NCI-H524 treated with DMSO at 0.1 percent for 48 hours (cell line): ENCODE results near the gene PTGDR2.
A peak's percentile ranks its signal among the peaks of the same experiment; 100 is the strongest.

Source experiments
- DNase-seq: peaks from one replicate; lab custom pipeline; 2025; lab: John Stamatoyannopoulos, UW

PTGDR2 gene

DNA sequence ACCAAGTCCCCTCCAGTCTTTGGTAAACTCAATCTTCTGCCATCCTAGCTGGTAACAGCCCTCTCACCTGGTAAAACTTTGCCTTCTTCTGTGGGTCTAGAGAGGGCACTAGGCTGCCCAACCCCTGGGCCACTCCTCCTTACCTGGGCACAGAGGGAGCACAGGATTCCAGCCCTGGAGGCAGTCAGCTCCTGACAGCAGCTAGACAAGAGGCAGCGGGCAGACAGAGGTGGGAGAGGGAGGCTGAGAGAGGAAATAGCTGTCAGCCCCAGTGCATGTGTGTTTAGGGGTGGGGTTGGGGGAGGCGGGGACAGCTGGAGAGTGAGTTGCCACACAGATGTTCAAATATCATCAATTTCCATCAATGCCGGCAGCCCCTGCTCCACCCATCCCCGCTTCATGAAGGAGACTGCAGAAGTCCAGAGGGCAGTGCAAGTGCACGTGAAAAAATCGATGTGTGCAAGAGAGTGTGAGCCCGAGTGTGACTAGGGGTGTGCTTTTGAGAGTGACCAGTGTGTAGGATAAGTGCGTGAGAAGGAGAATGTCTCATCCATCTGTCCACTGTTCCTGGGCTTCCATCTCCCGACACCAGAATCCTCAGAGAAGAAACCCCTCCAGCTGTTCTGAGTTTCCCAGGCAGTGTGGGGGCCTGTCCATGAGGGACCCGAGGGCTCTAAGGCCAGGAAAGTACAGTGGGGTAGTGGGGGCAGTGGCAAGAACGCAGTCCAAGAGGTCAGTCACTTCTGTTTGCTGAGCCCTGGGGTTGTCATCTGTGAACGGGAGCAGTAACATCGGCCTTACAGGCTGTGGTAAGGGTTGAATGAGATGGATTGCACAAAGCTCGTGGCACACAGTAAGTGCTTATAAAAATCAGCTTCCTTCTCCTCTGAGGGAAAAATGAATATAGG, at the start of gene PTGDR2:
Gene PTGDR2, minus strand, starts transcription at position 225 of the 908 bp plus-strand sequence. CDS start 2,228 bp downstream, outside the sequence.
- DNase-seq: no peak

DNA sequence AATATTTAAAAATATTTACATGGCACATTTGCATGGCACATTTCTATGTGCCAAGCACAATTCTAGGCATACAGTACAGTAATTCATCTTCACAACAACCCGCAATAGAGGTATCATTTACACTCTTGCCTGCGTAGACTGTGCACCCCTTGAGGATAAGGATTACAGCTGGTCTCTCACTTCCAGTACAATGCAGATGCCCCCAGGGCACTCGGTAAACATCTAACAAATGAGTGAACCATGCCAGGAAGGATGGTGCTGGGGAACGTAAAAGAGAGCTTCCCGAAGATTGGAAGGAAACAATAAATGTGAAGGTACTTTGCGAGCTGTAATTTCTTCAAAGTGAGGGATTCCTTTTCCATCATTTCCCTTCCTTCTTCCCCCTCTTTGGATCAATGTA, 49.3 kb upstream of the PTGDR2 start:
- no peak for DNase-seq

DNA sequence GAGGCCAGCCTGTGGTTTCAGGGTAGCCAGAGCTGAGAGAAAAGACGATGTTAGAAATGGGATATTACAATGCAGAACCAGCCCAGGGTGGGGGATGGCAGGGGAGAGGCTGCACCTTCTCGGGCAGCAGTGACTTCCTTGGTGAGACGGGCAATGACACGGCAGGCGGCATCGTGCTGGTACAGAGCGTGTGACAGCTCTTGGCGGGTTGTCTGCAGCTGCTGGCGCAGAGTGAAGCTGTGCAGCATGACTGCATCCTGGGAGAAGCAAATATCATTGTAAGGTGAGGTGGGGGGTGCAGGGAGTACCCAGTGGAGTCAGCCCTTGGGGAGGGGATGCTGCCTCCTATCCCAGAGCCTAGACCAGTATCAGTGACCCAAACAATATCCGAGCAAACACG, 46.9 kb upstream of the PTGDR2 start:
- DNase-seq: no peak

DNA sequence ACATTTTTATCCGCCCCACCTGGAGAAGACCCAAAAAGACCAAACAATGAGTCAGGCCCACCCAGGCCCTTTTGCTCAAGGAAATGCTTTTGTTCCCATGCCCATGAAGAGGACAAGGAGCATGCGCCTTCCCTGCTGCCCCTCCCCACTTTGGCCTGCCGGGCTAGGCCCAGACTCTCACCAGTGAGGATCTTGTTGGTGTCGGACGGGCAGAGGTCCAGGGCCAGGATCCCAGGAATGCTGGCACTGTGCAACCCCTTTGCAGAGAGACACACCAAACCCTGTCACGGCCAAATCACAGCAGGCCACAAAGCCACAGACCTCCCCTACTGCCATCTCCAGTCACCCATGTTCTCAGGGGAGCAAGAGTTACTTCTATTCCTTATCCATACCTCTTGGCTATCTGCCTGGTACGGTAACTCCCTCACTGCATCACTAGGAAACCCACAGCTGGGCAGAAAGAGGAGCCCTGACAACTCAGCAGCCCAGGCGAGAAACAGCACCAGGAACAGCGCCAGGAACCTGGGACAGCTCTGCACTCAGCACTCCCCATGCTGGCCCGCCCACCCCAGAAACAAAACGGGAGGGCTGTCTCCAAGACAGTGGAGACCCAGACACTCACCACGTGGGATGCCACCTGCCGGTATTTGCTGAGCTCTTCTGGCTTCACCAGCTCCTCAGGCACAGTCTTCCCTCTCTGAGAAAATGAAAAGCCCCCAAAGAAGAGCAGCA, 45.1 kb upstream of the PTGDR2 start:
- DNase-seq: no peak

DNA sequence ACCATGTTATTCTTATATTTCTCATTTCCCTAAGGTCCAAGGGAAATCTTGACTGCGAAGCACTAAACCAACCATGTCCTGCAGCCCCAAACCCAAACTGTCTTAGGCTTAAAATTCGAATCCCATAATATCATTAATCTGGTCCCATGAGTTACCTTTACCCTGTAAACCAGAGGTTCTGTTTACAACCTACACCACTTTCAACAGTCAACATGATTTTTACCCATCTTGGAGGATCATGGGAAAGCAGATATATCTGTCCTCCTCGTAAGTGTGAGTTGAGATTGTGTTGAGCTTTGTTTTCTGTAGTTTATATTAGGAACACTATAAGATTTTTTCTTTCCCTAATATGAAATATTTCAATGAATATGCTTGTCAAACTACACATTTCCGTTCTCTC, 44.2 kb upstream of the PTGDR2 start:
- no peak for DNase-seq

DNA sequence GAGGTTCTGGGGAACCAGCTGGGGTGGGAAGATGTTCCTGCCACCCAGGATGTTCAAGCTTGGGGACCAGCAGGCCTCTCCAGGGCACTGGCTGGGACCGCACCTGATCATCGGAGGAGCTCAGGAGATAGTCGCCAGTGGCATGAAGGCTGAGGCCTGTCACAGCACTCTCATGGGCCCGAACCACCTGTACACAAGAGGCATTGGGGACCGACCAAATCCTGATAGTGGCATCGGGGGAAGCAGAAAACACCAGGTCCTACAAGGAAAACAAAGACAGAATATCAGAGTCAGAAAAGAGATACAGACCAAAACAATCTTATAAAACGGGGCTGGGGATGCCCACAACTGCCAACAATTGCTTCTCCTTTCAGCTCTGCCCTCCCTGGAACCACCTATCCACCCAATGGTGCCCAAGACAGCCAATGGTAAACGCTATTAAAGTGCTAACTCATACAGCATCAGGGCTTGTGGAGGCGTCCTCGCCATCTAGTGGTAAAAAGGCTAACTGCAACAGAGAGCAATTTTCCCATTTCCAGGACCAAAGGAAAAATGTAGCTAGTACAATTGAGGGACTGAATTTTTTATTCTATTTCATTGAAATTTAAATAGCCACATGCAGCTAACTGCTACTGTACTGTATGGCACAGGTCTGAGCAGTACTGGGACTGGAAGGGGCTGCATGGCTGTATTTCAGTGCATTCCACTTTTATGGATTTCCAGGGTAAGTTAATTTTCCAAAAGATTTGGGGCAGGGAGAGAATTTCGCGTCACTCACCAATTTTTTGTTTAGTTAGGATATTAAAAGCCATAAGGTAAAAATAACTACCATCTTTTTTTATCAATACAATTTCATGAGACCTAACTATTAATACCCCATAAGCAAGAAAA, 43.5 kb upstream of the PTGDR2 start:
- DNase-seq: no peak

DNA sequence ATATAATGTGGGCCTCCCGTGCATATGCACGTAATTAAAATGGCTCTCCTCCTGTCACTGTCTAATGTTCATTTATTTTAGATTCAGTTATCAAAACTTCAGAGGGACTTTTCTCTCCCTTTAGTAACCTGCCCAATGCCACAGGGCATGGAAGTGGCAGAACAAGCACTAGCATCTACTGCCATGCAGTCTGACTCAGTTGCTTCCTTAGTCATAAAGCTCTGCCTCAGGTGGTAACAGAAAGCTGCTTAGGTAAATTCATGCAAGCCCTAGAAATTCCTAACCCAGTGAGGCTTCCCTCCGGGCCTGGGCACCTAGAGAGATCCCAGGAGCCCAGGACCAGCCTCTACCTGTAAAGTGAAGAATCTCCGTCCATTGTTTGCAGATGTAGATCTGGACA, 41.7 kb upstream of the PTGDR2 start:
- no peak for DNase-seq

DNA sequence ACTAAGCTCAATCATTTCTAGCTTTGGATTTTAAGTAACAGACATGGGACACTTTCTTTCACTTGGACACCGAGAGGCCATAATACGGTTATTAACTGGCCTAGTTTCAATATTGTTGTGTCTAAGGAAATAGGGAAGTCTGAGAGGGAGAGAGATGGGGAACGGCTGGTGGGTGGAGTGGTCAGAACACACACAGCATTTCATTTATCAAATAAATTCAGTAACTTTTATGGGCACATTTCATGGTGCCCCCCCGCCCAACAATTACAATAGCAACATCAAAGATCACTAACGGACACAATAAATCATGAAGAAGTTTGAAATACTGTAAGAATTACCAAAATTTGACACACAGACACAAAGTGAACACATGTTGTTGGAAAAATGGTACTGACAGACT, 39.9 kb upstream of the PTGDR2 start:
- DNase-seq: no peak

DNA sequence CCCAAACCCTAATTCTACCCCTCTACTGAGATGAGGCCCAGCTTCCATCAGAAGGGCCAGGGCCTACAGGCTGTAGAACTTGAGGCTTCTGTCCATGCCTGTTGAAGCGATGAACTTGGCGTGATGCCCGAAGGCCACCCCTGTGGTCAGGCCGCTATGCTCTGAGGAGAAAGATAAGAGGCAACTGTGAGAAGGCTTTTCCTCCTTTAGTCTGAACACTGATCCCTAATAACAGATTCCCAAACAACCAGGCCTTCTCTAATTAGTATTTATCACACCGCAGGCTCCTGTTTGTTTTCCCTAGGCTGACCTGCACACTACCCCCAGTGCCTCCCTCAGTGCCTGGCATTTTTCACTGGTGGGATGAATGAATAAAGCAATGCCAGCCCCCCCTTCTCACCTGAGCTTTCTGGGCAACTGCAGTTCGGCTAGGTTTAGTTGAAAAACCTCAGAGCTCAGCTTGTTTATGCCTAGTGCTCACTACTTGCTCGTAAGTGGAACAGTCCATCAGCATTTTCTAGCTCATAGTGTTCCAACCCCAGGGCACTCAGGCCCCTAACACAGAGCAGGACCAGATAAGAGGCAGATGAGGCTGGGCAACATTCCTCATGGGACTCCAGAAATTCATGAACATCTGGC, 35.5 kb upstream of the PTGDR2 start:
- no peak for DNase-seq

DNA sequence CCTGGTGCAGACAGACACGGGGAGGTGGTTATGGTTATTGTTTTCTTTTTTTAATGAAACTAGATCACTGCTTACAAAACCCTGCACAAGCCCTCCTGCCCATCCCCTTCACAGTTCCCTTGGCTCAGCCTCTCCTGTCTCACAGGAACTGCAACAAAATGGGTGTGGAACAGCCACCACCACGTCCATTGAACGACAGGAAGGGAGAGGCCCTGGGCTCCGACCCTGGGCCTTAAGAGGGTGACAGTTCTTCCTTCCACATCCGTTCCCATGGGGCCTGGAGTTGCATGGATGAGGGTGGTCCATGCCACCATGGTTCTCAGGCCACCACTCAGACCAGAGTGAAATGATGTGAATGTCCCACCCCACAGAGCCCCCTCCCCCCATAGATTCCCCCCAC, 34.9 kb upstream of the PTGDR2 start:
- DNase-seq: no peak

DNA sequence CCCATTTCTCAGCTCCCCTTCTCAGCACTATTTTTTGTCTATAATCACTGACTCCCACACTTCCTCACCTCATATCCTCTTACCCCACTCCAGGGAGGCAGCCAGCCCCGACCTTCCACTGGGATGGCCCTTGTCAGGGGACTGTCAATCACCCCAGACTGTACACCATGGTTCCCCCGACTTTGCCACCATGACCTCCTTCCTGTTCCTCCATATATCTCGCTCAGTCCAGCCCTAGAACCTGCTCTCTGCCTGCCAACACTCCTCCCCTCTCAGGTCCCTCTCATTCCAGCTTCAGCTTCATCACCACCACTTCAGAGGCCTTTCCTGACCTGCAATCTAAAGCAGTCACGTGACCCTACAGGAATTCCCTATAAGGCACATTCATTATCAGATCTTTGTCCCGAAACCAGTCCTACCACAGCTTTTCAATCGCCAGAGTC, 34.1 kb upstream of the PTGDR2 start:
- no peak for DNase-seq

DNA sequence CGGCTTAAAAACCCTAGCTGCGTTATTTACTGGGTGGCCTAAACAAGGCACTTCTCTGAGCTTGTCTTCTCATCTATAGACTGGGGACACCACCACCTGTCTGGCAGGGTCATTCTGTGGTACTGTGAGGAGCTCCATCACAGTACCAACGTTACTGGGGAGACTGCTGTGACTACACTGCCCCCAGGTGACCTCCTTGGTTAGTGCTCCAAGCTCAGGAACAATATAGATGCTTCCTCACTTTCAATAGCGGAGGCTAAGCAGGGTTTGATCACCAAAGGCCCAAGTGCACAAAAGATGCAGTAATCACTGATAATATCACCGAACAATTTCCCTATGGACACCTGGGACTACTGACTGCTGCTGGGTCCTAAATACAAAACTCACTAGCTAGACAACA, 31.8 kb upstream of the PTGDR2 start:
- peak; percentile 35 for DNase-seq

DNA sequence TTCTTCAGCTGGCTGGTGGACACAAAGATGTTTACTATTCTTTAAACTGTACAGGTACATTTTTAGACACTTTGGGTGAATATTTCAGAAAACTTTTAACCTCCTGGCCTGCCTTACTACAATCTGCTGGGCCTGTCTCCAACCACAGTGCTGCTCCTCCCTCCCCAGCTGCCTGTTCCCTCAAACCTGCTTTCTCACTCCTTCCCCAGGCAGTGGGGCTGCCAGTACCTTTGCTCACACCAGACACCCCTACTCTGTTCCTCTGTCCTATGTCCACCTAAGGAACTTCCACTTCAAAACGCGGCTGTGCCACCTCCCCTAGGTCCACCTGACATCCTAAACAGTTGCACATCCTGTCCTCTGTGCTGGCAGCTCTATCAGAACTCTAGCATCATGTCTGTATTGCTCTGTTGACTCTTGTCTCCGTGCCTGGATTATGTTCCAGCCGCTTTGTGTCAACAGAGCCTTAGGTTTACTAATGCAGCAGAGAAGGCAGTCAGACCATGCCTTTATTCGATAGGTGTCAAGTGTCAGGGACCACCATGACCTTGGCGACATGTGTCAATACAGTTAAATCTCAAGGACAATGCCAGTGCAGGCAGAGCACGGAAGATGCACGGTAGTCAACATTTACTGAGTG, 25.0 kb upstream of the PTGDR2 start:
- DNase-seq: no peak

DNA sequence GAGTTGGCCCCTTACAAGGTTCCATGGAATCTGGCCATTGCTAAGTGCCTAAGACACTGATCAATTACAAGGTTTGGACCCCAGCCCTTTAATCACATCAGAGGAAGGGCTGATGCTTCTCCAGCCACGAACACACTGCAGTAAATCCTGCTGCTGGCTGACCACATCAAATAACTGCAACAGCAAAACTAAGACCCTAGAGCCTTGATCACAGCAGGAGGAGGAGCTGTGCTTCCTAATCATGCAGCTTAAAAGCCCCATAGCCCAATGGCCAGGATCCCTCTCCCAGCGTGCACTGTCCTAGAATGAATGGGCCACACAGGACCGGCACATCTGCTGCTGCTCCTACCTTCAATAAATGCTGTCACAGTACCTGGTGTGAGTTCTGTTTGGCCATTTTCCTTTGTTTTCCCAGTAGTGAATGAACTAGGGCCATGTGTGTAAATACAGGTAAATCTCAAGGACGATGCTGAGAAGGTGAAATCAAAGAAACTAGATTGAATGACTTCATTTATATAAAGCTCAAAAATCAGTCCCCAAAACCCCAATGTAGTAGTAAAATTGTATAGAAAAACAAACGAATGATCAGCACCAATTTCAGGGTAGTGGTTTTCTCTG, 24.3 kb upstream of the PTGDR2 start:
- no peak for DNase-seq

DNA sequence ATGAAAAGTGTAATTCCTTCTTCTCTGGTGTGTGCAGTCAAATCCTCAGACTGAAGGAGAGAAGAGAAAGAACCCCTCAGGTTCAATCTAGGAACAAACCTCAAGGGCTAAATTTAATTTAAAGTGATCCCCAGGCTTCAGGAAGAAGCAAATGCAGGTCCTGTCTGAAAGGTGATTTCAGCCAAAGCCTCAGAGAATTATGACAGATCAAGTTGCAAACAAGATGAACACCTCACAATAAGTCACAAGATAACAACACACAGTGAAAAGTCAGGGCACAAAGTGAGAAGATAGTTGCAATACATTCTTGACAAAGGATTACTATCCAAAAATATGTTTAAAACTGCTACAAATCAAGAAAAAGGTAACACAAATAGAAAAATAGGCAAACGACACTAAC, 23.4 kb upstream of the PTGDR2 start:
- no peak for DNase-seq

DNA sequence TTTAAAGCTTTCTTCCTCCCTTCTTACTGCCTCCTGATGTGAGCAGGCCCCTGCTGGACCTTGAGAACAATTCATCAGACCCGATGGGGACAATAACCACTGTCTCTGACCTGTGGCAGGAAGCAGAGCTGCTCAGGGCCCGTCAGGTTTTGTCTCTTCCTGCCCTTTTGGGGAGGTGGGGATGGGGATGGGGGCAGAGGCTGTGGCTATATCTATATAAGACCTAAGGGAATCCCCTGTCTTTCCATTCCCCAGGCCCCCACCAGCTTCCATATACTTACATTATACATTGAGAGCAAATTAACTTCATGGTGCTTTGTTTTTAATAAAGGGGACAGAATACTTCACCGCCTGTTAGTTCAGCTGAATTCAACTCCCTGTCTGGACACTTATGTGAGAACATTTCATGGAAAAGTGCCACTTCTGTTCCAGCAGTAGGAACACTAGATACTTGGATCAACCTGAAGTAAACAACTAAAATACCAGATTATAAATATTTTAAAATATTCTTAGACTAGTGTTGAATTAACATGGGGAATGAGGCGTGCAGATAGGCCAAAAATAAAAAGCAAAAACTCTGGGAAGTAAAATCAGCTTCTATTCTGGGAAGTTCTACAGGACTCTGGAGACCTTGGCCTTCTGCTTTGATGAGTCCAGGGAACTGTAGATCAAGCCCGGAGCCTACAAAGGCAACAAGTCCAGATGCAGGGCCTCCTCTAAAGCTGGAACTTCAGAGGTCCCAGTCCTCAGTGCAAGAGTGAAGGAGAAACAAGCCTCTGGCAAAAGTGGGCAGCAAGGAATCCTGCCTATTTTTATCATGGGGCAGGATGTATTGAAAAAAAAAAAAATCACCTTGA, 22.7 kb upstream of the PTGDR2 start:
- no peak for DNase-seq

DNA sequence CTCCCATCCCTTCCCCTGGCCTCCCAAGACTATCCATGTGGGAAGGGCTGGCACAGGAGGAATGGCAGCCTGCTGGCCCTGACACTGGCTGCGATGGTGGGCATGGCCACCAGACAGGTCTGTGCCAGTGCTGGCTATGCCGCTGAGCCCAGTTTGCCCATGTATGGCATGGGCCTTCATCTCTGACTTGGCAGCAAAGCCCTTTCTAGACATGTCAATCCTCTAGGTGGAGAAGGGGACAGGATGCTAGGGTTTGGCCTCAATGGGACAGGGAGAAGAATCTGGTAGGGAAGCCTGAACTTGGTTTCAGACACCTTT, 20.4 kb upstream of the PTGDR2 start:
- no peak for DNase-seq

DNA sequence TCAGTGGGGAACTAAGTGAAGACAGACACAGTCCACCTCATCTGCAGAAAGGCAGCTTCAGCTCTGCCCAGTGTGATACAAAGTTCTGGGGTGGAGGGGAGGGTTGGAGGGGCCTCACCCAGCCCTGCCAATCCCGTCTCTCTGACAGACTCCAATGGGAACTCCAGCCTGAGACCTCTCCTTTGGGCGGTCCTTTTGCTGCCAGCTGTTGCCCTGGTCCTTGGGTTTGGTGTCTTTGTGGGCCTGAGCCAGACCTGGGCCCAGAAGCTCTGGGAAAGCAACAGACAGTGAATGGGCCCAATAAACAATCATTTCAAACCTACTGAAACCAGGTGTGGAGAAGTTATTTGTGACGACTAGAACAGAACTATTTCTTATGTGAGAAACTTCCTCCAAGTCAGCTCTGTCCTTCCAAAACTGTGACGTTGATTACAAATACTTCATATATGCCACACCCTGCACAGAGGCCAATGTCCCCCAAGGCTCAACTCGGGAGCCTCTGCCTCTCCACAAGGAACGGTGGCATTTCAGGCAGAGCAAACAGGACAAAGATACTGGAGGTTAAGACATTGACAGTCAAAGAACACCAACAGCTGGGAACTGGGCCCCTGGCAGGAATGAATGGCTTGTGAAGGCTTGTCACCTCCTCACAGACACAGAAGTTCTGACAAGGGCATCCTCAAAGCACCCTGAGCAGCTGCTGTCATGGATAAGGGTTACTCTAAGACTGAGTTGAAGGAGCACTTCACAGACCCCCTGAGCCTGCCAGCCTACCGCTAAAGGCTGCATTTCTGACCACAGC, 19.8 kb upstream of the PTGDR2 start:
- no peak for DNase-seq
